H1 (cell line): ENCODE measurements around the gene MANBA. TPM values are rescaled to one million over a fixed set of nuclear protein-coding genes. Genes with fewer than 3 reads are reported as not detected.

Experiments
- CTCF ChIA-PET: fragments of 300-600 bp; sonication (Branson Sonifier 250); formaldehyde crosslinking; loops from one replicate; lab custom pipeline; 2021; ENCODE audit not compliant: partially characterized antibody; lab: Charles Lee
- POLR2A ChIA-PET: fragments of 300-600 bp; sonication (Branson Sonifier 250); formaldehyde crosslinking; loops from one replicate; lab custom pipeline; 2021; ENCODE audit warnings: inconsistent platforms; ENCODE audit not compliant: partially characterized antibody; lab: Charles Lee
- DNase-seq, 2 experiments: peaks; one replicate each; pipeline versions ENCODE4 v3.0.0 to v3.0.0-alpha.2; 2010 to 2022; ENCODE audit warnings: low spot score in 2 of 2, low read depth in 1 of 2, mixed read lengths in 1 of 2
- FAIRE-seq: peaks from 2 replicates; lab custom pipeline; 2011; peaks lifted over from hg19 to GRCh38; lab: Jason Lieb, UNC
- H2AFZ ChIP-seq: 2 replicates; pipeline ENCODE4 v1.8.1; 2012; ENCODE audit warnings: low read length, inconsistent platforms
- H2AK5ac ChIP-seq: 2 replicates; pipeline ENCODE4 v1.6.1; 2013; ENCODE audit warnings: low read depth, low read length
- H2BK120ac ChIP-seq: replicated peaks from 2 replicates; pipeline ENCODE3; 2013; ENCODE audit warnings: low read depth, low read length, inconsistent platforms
- H2BK12ac ChIP-seq: 2 replicates; pipeline ENCODE4 v1.6.1; 2013; ENCODE audit warnings: low read depth, low read length
- H2BK15ac ChIP-seq: 2 replicates; pipeline ENCODE4 v1.6.1; 2013; ENCODE audit warnings: low read length
- H2BK20ac ChIP-seq: 2 replicates; pipeline ENCODE4 v1.6.1; 2013; ENCODE audit warnings: low read length
- H2BK5ac ChIP-seq: 2 replicates; pipeline ENCODE4 v1.6.1; 2013; ENCODE audit warnings: low read depth, low read length
- H3K14ac ChIP-seq: 2 replicates; pipeline ENCODE4 v1.6.1; 2013; ENCODE audit warnings: inconsistent platforms; ENCODE audit not compliant: insufficient read length
- H3K18ac ChIP-seq: 2 replicates; pipeline ENCODE4 v1.6.1; 2013; ENCODE audit warnings: low read length; ENCODE audit errors: extremely low read depth
- H3K23ac ChIP-seq: 2 replicates; pipeline ENCODE4 v1.6.1; 2013; ENCODE audit warnings: inconsistent platforms; ENCODE audit not compliant: insufficient read length
- H3K23me2 ChIP-seq: 2 replicates; pipeline ENCODE4 v1.6.1; 2013; ENCODE audit warnings: low read depth, low read length
- H3K27ac ChIP-seq: 2 replicates; pipeline ENCODE4 v1.6.1; 2011; ENCODE audit warnings: low read depth, low read length, inconsistent platforms
- H3K27me3 ChIP-seq, 4 experiments: replicated peaks in 1 of 4; 1 replicate in 1 of 4; 2 replicates in 3 of 4; pipeline versions ENCODE4 v1.6.1 to v1.8.1; 2011 to 2013; ENCODE audit warnings: low read length in 3 of 4, mild to moderate bottlenecking in 3 of 4, inconsistent platforms in 2 of 4, mixed read lengths in 2 of 4, moderate library complexity in 1 of 4; ENCODE audit not compliant: control insufficient read depth in 3 of 4, insufficient read depth in 3 of 4; ENCODE audit errors: extremely low read depth in 1 of 4
- H3K36me3 ChIP-seq, 4 experiments: 2 replicates each; pipeline versions ENCODE4 v1.6.1 to v1.8.1; 2011 to 2013; ENCODE audit warnings: mild to moderate bottlenecking in 4 of 4, low read length in 3 of 4, moderate library complexity in 2 of 4, control low read depth in 1 of 4, inconsistent platforms in 1 of 4; ENCODE audit not compliant: insufficient read depth in 4 of 4, control insufficient read depth in 2 of 4
- H3K4ac ChIP-seq: replicated peaks from 2 replicates; pipeline ENCODE3; 2013; ENCODE audit warnings: low read length, low read depth, mixed read lengths, inconsistent platforms; ENCODE audit not compliant: insufficient read length
- H3K4me1 ChIP-seq, 4 experiments: replicated peaks in 1 of 4; 1 replicate in 1 of 4; 2 replicates in 3 of 4; pipeline versions ENCODE4 v1.6.1 to v1.8.1; 2011 to 2013; ENCODE audit warnings: low read length in 3 of 4, inconsistent platforms in 2 of 4, mixed read lengths in 1 of 4; ENCODE audit not compliant: insufficient read depth in 4 of 4, control insufficient read depth in 3 of 4
- H3K4me2 ChIP-seq, 2 experiments: 2 replicates each; pipeline versions ENCODE4 v1.6.1 to v1.8.1; 2011 to 2013; ENCODE audit warnings: low read depth in 2 of 2, low read length in 2 of 2, control low read depth in 1 of 2, inconsistent platforms in 1 of 2, mild to moderate bottlenecking in 1 of 2; ENCODE audit not compliant: insufficient read depth in 1 of 2
- H3K4me3 ChIP-seq, 4 experiments: fragments of 200-600, 300-600 bp in 1 of 4; sonication (generic), shearing (Covaris generic), sonication (Bioruptor Twin) in 1 of 4; 2 replicates each; pipeline versions ENCODE4 v1.5.1 to v1.8.1; 2011 to 2016; ENCODE audit warnings: low read length in 4 of 4, low read depth in 3 of 4, control low read depth in 2 of 4, inconsistent platforms in 2 of 4, mild to moderate bottlenecking in 2 of 4, mixed read lengths in 1 of 4, moderate library complexity in 1 of 4; ENCODE audit not compliant: insufficient read depth in 2 of 4; ENCODE audit errors: extremely low read depth in 1 of 4
- H3K56ac ChIP-seq: replicated peaks from 2 replicates; pipeline ENCODE3; 2013; ENCODE audit warnings: low read depth, mild to moderate bottlenecking, mixed read lengths, low read length, inconsistent platforms; ENCODE audit not compliant: insufficient read length
- H3K79me1 ChIP-seq: 2 replicates; pipeline ENCODE4 v1.6.1; 2013; ENCODE audit warnings: low read depth, low read length, control low read depth
- H3K79me2 ChIP-seq, 2 experiments: 2 replicates each; pipeline versions ENCODE4 v1.6.1 to v1.8.1; 2012 to 2013; ENCODE audit warnings: low read length in 2 of 2, mild to moderate bottlenecking in 2 of 2, inconsistent platforms in 1 of 2; ENCODE audit not compliant: insufficient read depth in 2 of 2, control insufficient read depth in 1 of 2
- H3K9ac ChIP-seq, 4 experiments: replicated peaks in 1 of 4; 1 replicate in 1 of 4; 2 replicates in 3 of 4; pipeline versions ENCODE4 v1.6.1 to v1.8.1; 2011 to 2013; ENCODE audit warnings: low read depth in 3 of 4, low read length in 3 of 4, control low read depth in 2 of 4, mild to moderate bottlenecking in 2 of 4, moderate library complexity in 2 of 4, inconsistent platforms in 1 of 4; ENCODE audit errors: extremely low read depth in 1 of 4
- H3K9me3 ChIP-seq, 2 experiments: 2 replicates each; pipeline versions ENCODE4 v1.6.1 to v1.8.1; 2012 to 2013; ENCODE audit warnings: mild to moderate bottlenecking in 2 of 2, moderate library complexity in 2 of 2, control low read depth in 1 of 2, inconsistent platforms in 1 of 2, low read depth in 1 of 2, low read length in 1 of 2, mixed read lengths in 1 of 2; ENCODE audit not compliant: insufficient read depth in 2 of 2
- H4K20me1 ChIP-seq, 2 experiments: replicated peaks in 1 of 2; 2 replicates each; pipeline versions ENCODE3 to v1.8.1; 2011 to 2013; ENCODE audit warnings: inconsistent platforms in 2 of 2, low read length in 2 of 2, mild to moderate bottlenecking in 1 of 2; ENCODE audit not compliant: insufficient read depth in 2 of 2, control insufficient read depth in 1 of 2
- H4K5ac ChIP-seq: 2 replicates; pipeline ENCODE4 v1.6.1; 2013; ENCODE audit warnings: low read length, low read depth, mixed read lengths, inconsistent platforms; ENCODE audit not compliant: insufficient read length
- H4K8ac ChIP-seq: 2 replicates; pipeline ENCODE4 v1.8.0; 2013; ENCODE audit warnings: mild to moderate bottlenecking, moderate library complexity, low read length, inconsistent platforms; ENCODE audit not compliant: insufficient read depth; ENCODE audit errors: extremely low read depth
- H4K91ac ChIP-seq: replicated peaks from 2 replicates; pipeline ENCODE3; 2013; ENCODE audit warnings: low read length, mixed read lengths, inconsistent platforms; ENCODE audit not compliant: insufficient read length
- KDM1A ChIP-seq: fragments of 200-600, 300-600 bp; sonication (generic); IDR thresholded peaks from 2 replicates; pipeline ENCODE4 v1.7.1; 2016; ENCODE audit warnings: mild to moderate bottlenecking, low read length, borderline replicate concordance
- SRF ChIP-seq: IDR thresholded peaks from 2 replicates; pipeline ENCODE4 v1.6.1; 2011; ENCODE audit warnings: mild to moderate bottlenecking, low read depth, low read length, moderate library complexity
- WGBS, 2 experiments: shearing (Covaris generic) in 1 of 2; methylation state at CpG; one replicate each; pipeline versions ENCODE4 v1.1.6 to v1.1.7; 2013 to 2015; ENCODE audit warnings: low lambda C conversion rate in 2 of 2, mixed read lengths in 2 of 2, inconsistent platforms in 1 of 2, low coverage in 1 of 2, missing lambda C conversion rate in 1 of 2; ENCODE audit not compliant: insufficient replicate concordance in 2 of 2, insufficient coverage in 1 of 2, insufficient read length in 1 of 2; ENCODE audit errors: extremely low coverage in 1 of 2, missing lambda C conversion rate in 1 of 2; 5-methylcytosine and 5-hydroxymethylcytosine counted together
- polyA plus RNA-seq, 7 experiments: library from polyadenylated mRNA; depleted of rRNA in 3 of 7; stranded (reverse) in 5 of 7; unstranded in 2 of 7; fragments of >200 nt in 5 of 7; fragments of 200-250 nt in 2 of 7; gene quantifications; 1 replicate in 5 of 7; 2 replicates in 1 of 7; 4 replicates in 1 of 7; pipeline versions ENCODE4 v1.2.1 to v1.2.3, GENCODE V29; 2011 to 2013; ENCODE audit warnings: missing spikeins in 2 of 7, mixed read lengths in 2 of 7
- total RNA-seq: library from RNA; stranded (reverse); fragmentation: NEBNext Ultra II Directional; extraction: Animal tissue kit (Norgen Biotek cat#: 25700); gene quantifications from 2 replicates; pipeline ENCODE4 v1.2.1, GENCODE V29; 2021

The MANBA gene
- total and polyA plus RNA-seq, 2 of the 8 experiments (the other 6 are each of a cell fraction or from before 2014, with no cell fraction given), result 22.9 to 27.8 TPM

GRCh38 chr4:102751941-102752340 is 8.8 kb downstream of the MANBA start:
- ChIA-PET CTCF (interaction anchor here (2.9 kb wide), 1 partner anchor 21 kb away, joined by 10 read pairs; no protein-coding TSS in a partner anchor), POLR2A (interaction anchor here (0.7 to 1.4 kb wide), 2 partner anchors 9 to 76 kb away, joined by 3 to 4 read pairs; partner anchors contain the start of genes MANBA and UBE2D3)
- DNase-seq (no peak), FAIRE-seq (no peak)
- Histone ChIP-seq H3K79me2 (peaks cover 0 to 27% of the 10 kb centered on the region in 2 experiments; a peak in 2 of 4 replicates), H2BK15ac (no peak overlapping the region), H3K4me3 (no peak overlapping the region), H4K20me1 (peaks cover 0 to 2% of the 10 kb centered on the region in 2 experiments), H3K79me1 (peaks cover 10% of the 10 kb centered on the region), H3K36me3 (peaks cover 0 to 9% (median 4%) of the 10 kb centered on the region in 4 experiments; a peak in 4 of 8 replicates), H2BK20ac (no peak overlapping the region), H3K18ac (no peak overlapping the region), H2BK120ac (no peak overlapping the region), H2AFZ (no peak overlapping the region), H3K27me3 (no peaks in the 10 kb centered on the region), H3K23ac (no peak overlapping the region), H3K4me1 (no peaks in the 10 kb centered on the region), H4K5ac (no peak overlapping the region), H3K27ac (no peak overlapping the region), H2BK5ac (no peak overlapping the region), H4K8ac (no peak overlapping the region), H3K56ac (no peak overlapping the region), H2AK5ac (no peak overlapping the region), H3K14ac (no peak overlapping the region), H3K9ac (no peak overlapping the region), H3K4ac (no peak overlapping the region), H2BK12ac (no peak overlapping the region), H4K91ac (no peak overlapping the region), H3K4me2 (no peak overlapping the region), H3K23me2 (no peaks in the 10 kb centered on the region), H3K9me3 (no peaks in the 10 kb centered on the region)
- TF ChIP-seq KDM1A, result no peak
- TF ChIP-seq SRF, result no peak
- WGBS, 2 experiments, result 97% methylated on average over 4 of the region's 4 CpGs; no CpG with 5 or more reads in 1 of the 2 experiments
